GM20000 (cell line): ENCODE data around the gene CATSPER4.

Source experiments
- DNase-seq: peaks from one replicate; pipeline ENCODE4 v3.0.0; 2012; ENCODE audit warnings: low spot score
- CTCF ChIP-seq: IDR thresholded peaks from 2 replicates; pipeline ENCODE4 v1.5.1; 2012; ENCODE audit warnings: mild to moderate bottlenecking, control low read depth; ENCODE audit errors: extremely low read depth, missing control alignments

The CATSPER4 gene

DNA sequence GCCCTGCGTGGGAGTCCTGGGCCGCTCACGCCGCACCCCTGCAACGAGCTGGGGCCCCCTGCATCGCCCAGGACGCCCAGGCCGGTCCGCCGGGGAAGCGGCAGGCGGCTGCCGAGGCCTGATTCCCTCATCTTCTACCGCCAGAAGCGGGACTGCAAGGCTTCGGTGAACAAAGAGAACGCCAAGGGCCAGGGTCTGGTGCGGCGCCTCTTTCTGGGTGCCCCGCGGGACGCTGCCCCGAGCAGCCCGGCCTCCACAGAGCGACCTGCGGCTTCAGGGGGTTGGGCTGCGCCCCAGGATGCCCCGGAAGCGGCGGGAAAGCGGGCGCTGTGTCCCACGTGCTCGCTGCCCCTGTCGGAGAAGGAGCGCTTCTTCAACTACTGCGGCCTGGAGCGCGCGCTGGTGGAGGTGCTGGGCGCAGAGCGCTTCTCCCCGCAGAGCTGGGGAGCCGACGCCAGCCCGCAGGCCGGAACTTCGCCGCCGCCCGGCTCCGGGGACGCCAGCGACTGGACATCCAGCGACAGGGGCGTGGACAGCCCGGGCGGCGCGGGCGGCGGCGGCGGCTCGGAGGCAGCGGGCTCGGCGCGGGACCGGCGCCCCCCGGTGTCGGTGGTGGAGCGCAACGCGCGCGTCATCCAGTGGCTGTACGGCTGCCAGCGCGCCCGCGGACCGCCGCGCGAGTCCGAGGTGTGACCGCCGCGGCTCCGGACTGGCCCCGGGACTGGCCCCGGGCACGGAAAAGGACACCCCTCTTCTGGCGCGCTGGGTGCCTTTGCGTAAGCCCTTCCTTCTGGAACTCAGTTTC is 28.8 kb upstream of the CATSPER4 start:
- no peak for TF ChIP-seq CTCF
- peak; percentile 76 for DNase-seq

- DNase-seq: peak; percentile 31
- TF ChIP-seq CTCF: no peak
Measured at GRCh38 chr1:26162220-26162709, 28.1 kb upstream of the CATSPER4 start.

- TF ChIP-seq CTCF: no peak
- DNase-seq: peak; percentile 15
Measured at GRCh38 chr1:26163684-26164035, 26.7 kb upstream of the CATSPER4 start.

GRCh38 chr1:26164036-26164860 is 26.2 kb upstream of the CATSPER4 start:
- TF ChIP-seq CTCF: peak; percentile 75
- DNase-seq: peak; percentile 88

GRCh38 chr1:26164861-26165842 is 25.2 kb upstream of the CATSPER4 start:
- peak; percentile 37 for DNase-seq
- TF ChIP-seq CTCF: no peak

GRCh38 chr1:26166719-26167281 is 23.6 kb upstream of the CATSPER4 start:
- no peak for DNase-seq
- TF ChIP-seq CTCF: no peak
